T47D (cell line): ENCODE measurements around the gene ZNF446.
"Not testable (repeated sequence)": the region's sequence is repeated elsewhere in the genome, so short reads cannot be mapped to it uniquely, and the experiment has no call there.

ENCODE experiments used
- DNase-seq, 2 experiments: peaks; one replicate each; pipeline versions ENCODE4 v3.0.0 to v3.0.0-alpha.2; 2011 to 2012; ENCODE audit warnings: low read depth in 1 of 2, low spot score in 1 of 2
- JUND ChIP-seq: IDR thresholded peaks from 2 replicates; pipeline ENCODE4 v1.6.1; 2012; ENCODE audit warnings: low read depth
- in situ Hi-C: cut with HindIII; loops from 2 replicates; pipeline ENCODE4 v1.10.0; 2016; ENCODE audit warnings: low sequenced_read_pairs, low pct_unique_long_range_greater_than_20kb

The ZNF446 gene

DNA sequence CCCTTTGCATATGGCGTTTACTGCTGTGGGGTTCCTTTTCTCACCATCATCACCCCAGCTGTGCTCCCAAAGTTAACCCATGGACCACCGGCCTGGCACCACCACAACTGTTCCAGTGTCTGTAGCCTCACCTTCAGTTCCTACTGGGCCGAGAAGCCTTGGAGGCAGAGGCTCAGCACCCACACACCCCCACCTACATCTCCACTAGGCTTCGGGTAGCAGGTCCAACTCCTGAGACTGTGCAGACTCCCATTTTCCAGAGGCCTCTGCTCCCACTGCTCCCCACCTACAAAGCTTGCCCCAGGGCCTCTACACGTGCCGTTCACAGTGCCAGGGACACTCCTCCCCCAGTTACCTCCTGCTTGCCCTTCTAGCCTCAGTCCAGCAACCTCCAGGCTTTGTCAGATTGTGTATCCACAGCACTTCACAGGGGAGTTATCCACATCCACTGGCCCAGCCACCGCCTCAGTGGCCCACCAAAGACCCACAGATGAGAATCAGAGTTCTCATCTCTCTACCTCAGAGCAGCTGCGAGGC is 21.6 kb downstream of the ZNF446 start:
- no peak for DNase-seq
- in situ Hi-C loops = no loop called here
- TF ChIP-seq JUND = no peak

DNA sequence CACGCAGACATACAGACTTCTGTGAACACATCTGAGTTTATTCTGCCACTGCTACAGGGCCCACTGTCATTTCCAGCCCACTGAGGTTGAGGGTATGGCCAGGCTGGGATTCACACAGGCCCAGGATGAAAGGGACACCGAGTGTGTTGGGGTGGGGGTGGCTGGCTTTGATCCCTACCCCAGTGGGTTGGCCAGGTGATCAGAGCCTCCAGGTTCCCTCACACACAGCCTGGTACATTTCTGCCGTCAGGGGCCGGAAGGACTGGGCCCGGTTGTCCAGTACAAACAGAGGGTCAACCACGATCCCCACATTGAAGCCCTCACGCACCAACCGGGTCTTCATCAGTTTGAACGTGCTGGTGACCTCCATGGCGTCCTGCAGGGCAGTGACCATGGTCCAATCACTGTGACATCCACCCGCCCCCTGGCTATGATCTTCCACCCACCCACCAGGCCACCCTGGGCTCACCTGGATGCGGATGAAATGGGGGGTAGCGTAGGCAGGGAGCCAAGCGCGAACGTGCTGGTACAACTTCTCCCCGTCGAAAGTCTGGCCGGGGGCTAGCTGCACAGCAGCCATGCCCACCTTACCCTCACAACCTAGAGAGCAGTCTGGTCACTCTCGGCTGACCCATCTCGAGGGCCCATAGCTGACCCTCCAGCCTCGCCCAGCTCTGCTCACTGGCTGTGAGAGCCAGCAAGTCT is 22.3 kb downstream of the ZNF446 start:
- no peak for DNase-seq
- TF ChIP-seq JUND = no peak
- in situ Hi-C loops = no loop called here

DNA sequence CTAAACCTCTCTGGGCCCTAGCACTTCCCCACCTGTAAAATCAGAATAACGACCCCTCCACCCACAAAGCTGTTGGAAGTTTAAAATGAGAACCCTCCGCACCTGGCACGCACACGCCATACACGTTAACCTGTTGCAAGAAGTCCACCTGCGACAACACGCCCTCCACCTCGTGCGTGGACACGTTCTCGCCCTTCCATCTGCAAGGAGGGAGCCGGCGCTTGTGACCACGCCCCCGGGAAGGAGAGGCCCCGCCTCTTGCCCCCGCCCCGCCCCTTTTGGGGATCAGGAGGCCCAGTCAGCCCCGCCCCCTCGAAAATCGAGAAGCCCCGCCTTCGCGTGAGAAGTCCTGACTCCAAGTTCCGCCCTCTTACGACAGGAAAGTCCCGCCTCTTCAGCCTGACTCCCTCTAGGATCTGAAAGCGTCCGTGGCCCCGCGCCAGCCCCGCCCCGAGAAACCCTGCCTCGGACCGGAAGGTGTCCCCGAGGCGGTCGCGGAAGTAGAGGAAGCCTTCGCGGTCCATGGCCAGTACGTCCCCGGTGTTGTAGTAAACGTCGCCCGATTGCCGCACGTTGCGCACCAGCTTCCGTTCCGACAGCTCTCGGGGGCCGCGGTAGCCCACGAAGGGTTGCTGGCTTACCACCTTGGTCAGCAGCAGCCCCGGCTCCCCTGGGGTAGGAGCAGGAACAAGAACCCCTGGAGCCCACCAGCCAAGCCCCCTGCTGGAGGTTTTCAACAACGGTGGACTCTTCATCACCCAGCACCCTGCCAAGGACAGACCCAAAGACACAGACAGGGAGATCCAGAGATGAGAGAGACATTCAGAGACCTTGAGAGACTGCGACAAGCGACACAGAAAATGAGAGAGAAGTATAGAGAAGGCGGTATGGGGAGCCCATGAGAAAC is 23.1 kb downstream of the ZNF446 start:
- peak; percentile 84 to 98 for DNase-seq
- in situ Hi-C loops = no loop called here
- no peak for TF ChIP-seq JUND

DNA sequence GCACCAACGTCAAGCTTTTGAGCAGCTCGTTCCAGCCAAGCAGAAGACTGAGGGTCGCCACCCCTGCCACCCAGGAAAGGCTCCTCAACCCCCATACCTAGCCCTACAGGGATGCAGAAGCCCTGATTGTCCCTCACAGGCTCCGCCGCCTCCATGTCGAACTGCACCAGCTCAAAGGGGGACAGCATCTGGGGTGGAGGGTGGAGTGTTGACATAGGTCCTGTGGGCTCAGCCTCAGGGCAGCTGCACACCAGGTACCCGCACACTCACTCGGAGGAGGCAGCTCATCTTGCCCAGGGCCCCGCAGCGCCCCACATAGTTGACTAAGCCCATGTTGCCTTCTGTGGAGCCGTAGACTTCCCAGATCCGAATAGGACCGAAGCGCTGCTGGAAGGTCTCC is 24.1 kb downstream of the ZNF446 start:
- TF ChIP-seq JUND = no peak
- DNase-seq = no peak
- in situ Hi-C loops = no loop called here

DNA sequence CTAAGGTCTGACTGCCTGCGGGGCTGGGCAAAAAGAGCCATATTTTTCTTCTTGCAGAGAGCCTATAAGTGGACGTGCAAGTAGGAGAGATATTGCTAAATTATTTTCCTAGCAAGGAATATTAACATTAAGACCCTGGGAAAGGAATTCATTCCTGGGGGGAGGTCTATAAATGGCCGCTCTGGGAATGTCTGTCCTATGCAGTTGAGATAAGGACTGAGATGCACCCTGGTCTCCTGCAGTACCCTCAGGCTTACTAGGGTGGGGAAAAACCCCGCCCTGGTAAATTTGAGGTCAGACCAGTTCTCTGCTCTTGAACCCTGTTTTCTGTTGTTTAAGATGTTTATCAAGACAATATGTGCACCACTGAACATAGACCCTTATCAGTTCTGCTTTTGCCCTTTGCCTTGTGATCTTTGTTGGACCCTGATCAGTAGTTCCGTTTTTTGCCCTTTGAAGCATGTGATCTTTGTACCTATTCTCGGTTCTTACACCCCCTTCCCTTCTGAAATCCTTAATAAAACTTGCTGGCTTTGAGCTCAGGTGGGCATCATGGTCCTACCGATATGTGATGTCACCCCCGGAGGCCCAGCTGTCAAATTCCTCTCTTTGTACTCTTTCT is 31.6 kb downstream of the ZNF446 start:
- in situ Hi-C loops, DNase-seq: not testable (repeated sequence)

DNA sequence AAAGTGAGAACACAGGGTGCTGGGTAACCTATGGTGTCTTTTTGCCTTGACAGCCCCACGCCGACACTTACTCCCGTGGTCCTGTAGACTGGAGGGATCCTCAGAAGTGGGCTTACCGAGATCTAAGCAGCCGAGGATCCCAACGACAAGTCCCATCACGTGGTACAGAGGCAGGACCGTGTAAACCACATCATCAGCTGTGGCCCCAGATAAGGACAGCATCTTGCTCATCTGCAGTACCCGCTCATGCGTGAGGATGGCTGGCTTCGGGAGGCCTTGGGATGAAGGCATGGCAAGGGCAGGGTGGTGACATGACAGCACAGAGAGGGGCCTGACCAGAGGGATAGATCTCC is 33.6 kb downstream of the ZNF446 start:
- no peak for DNase-seq
- in situ Hi-C loops = no loop called here
- TF ChIP-seq JUND = no peak

DNA sequence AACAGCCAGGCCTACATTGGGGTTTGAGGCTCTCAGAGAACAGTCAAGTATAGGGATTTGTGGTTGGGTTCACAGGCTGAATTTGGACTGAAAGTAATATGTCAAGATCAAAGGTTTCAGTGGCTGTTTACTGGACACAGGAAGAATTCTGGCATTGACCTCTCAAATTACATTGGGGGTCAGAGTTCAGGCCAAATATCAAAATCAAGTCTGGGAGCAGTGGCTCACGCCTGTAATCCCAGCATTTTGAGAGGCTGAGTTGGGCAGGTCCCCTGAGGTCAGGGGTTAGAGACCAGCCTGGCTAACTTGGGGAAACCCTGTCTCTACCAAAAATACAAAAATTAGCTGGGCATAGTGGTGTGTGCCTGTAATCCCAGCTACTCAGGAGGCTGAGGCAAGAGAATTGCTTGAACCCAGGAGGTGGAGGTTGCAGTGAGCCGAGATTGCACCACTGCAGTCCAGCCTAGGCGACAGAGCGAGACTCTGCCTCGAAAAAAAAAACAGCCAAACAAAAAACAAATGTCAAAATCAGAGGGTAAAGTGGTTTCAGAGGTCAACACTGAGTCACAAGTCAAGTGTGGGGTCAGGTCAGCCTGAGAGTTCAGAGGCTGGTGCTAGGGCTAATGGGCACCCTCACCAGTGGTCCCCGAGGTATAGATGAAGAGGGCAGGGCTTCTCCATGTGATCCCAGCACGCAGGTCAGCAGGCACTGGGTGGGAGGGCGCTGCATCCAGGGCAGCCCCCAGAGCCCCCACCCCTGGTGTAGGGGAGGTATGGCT is 34.1 kb downstream of the ZNF446 start:
- no peak for TF ChIP-seq JUND
- DNase-seq = no peak
- in situ Hi-C loops = no loop called here

DNA sequence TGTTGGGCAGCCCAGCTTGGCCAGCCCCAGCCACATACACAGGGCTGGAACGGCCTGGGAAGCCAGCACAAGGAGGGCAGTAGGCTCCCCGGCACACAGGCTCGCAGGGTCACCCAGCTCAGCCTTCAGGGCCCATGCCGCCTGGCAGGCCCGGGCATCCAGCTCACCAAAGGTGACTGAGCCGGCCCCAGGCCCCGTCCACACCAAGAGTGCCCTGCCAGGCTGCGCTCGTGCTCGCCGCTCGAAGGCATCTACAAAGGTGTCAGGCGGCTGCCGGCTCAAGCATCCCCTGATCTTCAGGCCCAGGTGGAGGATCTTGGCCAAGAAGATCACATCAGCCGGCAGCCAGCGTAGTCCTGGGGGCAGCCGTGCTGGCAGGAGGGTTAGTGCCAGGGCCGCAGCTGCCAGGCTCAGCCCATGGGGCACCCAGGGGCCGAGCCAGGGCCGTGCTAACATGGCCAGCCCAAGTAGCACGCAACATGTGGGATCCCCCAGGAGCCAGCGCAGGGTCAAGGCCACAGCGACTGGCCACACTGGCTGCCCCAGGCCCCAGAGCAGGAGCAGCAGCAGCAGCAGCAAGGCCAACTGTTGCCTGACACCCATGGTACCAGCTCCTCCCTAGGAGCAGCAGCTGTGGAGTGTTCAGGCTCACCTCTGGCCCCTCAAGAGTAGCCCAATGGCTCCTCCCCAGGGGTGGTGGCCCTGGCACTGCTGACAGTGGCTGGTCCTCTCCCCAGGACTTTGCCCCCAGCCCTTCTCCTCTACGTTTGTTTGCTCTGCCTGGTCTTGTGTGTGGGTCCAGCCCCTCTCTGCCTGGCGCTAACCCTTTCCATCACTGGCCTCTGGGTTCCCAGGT is 35.4 kb downstream of the ZNF446 start, which contains the start of gene SLC27A5:
TSS of gene SLC27A5 (minus strand) at position 640 of the 856 bp plus-strand sequence. CDS start at position 603, 37 bp downstream.
- in situ Hi-C loops = no loop called here
- no peak for DNase-seq
- TF ChIP-seq JUND = no peak

DNA sequence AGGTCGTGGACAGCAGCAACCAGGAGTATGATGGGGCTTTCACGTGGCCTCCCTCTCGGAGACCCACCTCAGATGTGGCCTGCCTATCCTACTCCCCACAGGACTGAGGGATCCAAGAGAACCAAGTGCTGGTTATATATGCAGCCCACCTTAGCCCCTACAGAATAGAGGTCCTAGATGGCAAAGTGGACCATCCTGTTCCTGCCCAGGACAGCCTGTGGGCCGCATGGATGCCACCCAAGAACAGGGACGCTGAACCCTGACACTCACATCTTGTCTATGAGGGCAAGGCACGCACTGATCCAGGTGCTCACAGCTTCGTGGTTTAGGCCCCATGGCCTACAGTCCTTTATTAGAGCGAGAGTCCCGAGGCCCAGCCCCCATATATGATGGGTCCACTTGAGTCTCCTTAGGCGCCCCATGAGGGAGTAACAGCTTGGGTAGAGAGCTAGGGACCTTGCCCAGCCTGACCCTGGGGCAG is 37.1 kb downstream of the ZNF446 start:
- no peak for DNase-seq
- in situ Hi-C loops = no loop called here
- no peak for TF ChIP-seq JUND

DNA sequence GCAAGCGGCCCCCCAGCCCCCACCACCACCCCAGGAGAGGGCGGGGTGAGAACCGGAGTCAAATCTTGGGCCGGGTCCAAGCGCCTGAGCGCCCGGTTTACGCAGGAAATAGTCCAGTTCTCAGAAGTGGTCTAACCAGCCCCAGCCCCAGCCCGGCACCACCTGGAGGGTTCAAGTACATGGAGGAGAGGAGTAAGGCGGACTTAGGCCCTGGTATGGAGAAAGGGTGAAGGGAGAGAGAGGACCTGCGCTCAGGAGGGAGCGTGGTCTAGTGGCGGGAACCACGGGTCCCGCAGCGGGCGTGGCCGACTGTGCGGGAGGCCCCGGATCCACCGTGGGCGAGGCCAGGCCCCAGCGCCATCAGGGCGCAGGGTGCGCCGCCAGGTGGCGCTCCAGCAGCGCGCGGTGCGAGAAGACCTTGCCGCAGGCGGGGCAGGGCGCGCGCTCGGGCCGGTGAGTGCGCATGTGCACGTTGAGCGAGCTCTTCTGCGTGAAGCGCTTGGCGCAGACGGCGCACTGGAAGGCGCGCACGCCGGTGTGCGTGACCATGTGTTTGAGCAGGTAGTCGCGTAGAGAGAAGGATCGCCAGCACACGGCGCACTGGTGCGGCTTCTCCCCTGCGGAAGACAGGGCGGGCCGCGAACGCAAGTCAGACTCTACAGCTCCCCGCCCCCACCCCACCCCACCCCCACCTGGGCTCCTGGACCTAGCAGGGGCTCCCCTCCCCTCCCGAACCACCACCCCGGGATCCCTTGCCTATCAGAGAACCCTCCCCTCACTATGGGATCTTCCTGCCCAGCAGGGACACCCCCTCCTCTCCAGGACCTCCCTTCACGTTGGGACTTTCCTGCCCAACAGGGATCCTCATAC is 37.8 kb downstream of the ZNF446 start:
- no peak for TF ChIP-seq JUND
- in situ Hi-C loops = no loop called here
- peak; percentile 74 to 95 for DNase-seq
